NCI-H187 treated with DMSO at 0.1 percent for 48 hours (cell line): ENCODE results near the gene OSTM1.

Experiments used
- DNase-seq: peaks from one replicate; lab custom pipeline; 2025; lab: John Stamatoyannopoulos, UW

OSTM1 gene

DNA sequence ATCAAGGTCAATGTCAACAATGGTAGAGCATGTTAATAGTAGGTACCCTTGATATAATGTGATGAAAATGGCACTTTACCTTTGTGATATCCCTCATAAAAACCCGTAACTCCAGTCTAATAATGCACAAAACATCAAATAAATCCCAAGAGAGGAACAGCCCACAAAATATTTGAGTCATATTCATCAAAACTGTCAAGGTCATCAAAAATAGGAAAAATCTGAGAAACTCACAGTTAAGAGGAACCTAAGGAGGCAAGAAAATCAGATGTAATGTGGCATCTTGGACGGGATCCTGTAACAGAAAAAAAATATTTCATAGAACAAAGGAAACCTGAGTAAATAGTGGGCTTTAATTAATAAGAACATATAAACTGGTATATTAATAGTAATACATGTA is 25.5 kb upstream of the OSTM1 start:
- DNase-seq: no peak

DNA sequence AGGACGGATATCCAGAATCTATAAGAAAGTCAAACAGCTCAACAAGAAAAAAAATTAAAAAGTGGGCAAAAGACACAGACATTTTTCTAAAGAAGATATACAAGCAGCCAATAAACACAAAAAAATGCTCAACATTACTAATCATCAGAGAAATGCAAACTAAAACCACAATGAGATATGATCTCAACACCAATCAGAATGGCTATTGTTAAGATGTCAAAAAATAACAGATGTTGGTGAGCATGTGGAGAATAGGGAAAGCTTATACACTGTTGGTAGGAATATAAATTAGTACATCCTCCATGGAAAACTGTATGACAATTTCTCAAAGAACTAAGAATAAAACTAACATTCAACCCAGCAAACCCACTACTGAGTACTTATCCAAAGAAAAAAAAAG is 23.3 kb upstream of the OSTM1 start:
- DNase-seq: no peak

DNA sequence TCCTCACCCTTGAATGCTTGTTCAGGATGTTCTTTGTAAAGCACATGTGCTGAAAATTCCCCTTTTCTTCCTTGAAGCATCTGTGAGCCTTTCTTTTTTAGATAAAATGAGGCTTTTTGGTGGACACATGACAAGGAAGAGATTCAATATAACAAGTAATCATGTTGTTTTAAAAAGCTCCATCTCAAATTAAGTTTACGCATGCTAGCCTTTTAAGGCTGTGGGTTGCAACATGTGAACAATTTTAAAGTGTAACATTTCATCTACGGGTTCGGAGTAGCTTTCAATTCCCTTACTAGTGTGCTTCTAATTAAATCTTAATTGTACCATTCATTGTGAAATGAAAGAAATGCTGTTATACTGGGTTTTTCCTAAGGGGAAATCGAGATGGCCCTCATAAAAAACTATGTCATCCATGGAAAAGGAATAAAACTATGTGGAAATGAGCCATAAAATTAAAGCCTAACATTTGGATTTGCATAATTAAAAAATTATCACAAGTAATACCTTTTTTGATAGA is 19.3 kb upstream of the OSTM1 start:
- no peak for DNase-seq

DNA sequence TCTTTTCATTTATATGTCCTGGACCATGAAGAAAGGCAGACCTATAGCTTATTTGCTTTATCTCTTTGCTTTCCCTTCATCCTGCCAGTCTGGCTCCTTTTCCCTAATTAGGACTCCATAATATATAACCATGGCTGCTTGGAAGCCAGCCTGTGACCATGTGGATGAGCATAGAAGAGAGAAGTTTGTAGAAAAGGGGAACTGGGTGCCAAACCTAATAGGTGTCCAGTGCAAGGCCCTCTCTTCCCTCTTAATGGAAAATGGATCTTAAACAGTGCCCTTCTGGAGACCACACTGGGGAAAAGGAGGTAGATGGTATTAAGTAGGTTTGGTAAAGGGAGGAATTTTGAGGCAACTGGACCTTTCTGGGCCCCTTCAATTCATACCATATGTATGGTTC is 16.7 kb upstream of the OSTM1 start:
- no peak for DNase-seq

DNA sequence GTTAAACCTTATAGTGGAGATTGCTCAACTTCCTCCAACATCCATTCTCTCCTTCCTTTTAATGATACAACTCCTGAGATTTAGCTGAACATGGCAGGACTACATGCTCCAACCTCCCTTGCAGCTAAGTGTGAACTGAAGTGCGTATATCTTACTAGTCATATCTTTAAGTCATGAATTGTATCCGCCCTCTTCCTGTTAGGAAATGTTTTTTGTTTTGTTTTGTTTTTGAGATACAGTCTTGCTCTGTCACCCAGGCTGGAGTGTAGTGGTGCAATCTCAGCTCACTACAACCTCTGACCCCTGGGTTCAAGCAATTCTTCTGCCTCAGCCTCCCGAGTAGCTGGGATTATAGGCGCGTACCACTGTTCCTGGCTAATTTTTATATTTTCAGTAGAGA is 8.8 kb upstream of the OSTM1 start:
- DNase-seq: no peak

DNA sequence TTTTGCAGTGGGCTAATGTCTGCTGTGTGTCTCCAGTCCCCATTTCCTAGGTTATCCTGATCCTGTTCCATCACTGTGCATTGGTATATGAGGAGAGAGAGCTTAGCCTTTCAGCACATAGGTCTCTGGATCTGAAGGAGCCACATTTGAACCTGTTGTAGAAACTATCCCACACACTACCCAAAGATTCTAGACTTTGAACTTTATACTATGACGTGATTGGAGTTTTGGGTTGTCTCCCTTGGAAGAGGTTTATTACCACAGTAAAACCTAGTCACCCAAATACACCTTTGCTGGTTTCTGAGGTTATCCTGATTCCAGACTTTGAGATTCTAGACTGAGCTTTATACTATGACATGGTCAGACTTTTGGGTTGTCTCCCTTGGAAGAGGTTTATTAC is 8.0 kb upstream of the OSTM1 start:
- DNase-seq: no peak

DNA sequence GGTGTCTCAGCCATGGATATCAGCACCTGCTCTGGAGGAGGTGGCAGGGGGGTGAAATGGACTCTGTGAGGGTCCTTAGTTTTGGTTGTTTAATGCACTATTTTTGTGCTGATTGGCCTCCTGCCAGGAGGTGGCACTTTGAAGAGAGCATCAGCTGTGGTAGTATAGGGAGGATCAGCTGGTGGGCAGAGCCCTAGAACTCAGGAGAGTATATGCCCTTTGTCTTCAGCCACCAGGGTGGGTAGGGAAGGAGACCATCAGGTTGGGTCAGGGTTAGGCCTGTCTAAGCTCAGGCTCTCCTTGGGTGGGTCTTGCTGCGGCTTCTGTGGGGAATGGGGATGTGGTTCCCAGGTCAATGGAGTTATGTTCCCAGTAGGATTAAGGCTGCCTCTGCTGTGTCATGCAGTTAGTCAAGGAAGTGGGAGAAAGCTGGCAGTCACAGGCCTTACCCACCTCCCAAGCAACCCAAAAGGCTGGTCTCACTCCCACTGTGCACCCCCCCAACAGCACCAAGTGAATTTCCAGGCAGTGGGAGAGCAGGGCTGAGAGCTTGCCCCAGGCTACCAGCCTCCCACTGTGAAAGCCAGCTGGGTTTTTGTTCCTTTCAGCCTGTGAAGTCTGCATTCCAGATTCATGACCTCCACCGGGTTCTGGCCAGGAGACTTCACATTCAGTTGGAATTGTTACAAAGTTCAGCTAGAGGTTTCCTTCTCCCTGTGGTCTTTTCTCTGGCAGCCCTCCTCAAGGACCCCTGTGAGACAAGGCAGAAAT is 5.7 kb upstream of the OSTM1 start:
- no peak for DNase-seq

DNA sequence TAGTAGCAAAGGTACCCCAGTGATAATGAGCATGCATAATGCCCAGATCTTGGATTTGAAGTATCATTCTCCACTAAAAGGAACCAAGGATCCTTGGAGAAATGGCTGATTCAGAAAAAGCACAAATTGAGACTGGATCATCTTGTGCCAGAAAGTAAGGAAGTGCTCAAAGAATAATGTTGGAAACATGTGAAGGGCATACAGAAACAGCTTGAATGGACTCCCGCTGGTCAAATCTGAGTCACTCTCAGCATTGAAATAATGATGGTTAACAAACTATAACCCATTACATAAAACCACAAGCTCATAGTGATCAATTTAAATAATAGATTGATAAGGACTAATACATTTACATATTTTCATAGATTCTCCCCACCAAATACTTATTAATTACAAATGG is 3.6 kb upstream of the OSTM1 start:
- DNase-seq: no peak

DNA sequence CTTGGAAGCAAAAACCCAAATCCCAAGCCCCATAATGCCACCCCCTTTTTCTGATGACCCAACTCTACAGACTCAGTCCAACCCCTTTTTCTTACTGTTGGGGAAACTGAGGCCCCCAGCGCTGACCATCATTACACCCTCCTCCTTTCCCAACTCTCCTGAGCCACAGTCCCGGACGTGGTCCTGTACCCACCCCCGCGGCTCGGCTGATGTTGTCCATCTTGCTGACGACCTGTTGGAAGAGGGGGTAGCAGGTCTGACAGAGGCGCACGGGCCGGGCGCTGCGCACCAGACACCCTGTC is 533 bp downstream of the OSTM1 start:
- DNase-seq: no peak

DNA sequence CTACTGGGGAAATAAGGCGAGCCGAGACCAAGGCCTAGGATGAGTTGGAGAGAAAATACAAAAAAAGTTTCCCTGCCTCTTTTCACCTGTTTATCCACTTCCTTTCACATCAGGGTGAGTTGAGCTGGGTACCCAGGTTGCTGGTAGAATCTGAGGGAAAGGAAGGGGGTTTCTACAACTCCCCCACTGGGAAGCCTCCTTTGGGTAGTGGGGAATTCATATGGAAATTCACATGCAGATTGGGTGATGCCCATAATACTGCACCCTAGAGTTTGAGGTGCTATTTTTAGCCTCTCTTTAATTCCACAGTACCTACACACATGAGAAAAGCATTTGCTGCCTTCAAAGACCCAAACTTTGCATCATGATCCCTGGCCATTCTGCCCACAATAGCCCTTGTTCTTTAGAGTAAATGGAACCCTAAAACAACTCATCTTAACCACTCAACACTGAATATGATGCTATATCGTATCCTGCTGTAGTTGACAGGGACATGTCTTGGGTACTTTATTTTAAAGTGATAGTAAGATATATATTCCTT is 2.7 kb downstream of the OSTM1 start:
- no peak for DNase-seq

DNA sequence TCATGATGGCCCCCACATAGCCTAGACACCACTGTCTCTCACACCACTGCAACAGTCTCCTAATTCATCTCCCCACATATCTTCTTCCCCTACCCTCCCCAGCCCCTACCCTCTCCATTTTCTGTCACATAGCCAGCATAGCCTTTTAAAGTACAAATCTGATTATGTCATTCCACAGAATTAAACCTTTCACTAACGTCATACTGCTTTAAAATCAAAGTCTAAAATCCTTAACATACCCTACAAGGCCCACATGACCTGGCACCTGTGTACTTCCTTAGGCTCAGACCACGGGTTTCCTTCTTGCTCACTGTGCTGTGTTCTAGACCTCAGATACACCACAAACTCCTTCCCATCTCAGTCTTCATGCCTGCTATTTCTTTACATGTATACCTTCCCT is 5.9 kb downstream of the OSTM1 start:
- DNase-seq: no peak

DNA sequence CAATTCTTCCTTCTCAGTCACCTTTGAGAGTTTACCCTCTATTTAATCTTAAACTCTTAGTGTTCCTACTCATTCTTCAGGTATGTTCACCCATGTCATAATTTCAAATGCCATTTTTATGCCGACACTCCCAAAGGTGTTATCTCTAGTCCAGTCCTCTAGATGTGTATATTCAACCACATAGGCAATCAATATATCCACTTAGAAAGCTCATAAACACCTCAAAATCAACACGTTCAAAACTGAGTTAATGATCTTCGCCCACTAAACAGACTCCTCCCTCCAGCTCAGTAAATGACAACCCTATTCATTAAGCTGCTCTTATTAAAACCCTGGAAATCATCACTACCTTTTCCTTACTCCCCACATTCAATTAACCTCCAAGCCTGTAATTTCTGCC is 6.4 kb downstream of the OSTM1 start:
- no peak for DNase-seq

DNA sequence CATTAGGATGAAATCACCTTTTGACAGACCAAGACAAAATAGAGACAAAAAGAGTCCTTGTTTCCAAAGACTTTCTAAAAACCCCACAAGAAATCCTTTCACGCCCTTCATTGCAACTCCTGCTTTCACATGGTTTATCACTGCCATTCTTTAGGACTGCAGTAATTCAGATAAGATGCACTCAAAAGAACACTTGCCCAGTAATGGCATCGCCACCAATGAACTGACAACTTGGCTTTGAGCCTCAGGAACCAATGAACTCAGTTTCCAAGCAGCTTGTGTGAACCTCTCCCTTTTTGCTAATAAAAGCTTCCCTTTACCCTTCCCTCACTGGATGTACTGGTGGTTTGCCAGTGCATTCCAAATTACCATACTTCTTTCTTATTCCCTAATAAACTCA is 21.8 kb downstream of the OSTM1 start:
- DNase-seq: no peak

DNA sequence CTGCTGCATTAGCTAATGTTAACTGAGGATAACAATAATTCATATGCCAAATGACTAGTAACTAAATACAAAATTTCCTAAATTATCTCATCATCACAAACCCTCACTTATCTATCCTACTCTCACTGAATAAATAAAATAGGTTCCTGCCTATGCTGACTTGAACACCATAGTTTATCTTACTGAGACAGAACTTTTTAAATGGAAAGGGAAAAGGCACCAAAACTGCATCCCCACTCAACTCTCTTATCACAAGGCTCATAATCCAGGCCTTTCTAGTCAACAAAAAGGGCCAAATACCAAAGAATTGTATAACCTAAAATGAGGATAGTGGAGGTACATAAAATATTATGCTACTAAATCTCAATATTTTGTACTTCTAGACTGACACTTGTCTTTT is 23.1 kb downstream of the OSTM1 start:
- no peak for DNase-seq

DNA sequence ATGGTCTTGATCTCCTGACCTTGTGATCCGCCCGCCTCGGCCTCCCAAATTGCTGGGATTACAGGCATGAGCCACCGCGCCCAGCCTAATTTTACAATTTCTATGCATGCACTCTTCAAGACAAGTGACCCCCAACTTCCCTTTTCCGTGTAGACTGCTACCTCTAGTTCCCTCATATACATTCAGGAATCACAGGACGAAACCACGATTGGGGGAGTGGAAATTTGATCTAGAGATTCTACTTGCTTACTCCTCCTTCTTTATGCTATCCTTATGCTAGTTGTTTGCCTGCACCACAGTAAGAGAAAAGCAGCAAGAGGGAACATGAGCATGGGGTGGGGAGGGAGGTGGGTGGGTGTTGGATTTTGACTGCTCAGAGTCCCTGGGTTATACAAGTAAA is 34.9 kb downstream of the OSTM1 start:
- no peak for DNase-seq

DNA sequence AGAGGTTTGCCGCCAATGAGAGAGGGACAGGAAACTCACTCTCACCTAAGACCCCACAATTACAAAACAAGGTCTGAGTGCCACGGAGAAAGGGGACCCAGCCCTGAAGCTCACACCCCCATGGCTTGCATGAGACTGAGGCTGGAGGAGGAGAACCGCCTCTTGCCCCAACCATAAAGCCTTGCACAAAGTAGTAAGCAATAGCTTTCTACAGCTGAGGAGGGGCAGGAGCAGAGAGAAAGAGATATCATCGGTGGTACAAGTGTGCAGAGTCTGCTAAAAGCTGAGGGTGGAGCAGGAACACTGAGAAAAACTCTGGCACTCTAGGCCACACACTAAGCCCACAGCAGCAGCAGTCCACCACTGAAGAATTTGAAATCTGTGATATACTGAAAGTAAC is 37.7 kb downstream of the OSTM1 start:
- DNase-seq: no peak

DNA sequence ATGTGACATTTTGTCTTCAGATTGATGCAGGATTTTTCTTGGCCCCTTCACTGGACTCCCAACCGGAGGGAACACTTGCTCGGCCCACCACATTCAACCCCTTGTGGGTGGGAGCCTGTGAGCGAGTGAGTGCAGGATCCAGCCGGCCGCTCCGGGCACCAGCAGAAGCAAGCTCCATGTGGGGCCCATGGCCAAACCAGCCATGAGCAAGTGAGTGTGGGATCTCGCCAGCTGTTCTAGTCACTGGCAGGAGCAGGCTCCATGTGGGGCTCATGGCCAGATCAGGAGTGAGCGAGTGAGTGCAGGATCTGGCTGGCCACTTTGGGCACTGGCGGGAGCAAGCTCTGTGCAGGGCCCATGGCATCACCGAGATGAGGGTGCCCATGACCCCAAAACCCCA is 42.6 kb downstream of the OSTM1 start:
- no peak for DNase-seq

DNA sequence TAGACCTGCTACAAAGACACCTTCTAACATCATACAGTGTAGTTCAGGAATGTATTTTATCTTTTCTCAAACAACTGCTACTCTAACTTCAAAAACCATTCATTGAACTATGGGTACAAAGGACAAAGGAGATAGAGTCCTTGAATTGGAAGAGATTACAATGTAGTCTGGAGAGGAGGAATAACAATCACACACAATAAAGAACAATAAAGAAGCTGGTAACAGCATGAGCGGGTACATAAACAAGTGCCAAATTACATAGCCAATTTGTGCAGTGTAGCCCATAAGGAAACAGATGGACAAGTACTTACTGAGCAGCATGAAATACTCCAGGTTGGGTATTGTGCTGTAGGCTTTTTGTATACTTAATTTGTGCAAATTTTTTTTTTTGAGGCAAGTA is 44.3 kb downstream of the OSTM1 start:
- no peak for DNase-seq

DNA sequence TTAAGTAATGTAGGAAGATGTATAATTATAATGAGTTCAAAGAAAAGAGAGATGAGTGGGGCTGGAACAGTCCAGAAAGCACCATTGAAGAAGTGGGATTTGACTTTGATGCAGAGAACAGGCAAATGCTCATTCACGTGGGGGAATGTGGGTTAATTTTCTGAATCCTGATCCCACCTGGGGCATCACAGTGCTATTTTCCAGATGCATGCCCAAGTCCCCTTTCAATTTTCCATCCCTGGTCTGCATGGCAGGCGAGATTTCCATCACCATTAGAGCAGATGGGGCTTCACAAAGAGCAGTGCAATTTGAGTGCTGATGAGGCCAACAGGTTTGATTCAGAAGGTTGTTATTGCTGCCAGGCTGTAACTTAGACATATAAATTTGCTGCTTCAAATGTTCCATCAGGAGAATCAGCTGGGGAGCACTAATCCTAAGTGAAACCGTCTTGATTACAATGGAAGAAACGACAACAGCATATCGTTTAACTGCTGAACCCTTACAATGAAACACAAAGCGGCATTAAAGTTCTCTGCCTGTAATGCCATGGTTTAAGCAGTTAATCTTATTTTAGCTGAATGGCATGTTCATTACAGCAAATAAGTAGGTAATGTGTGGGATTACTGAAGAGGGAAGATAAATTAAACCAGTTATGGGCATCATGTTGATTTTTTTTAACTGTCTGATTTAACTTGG is 45.2 kb downstream of the OSTM1 start:
- DNase-seq: no peak

DNA sequence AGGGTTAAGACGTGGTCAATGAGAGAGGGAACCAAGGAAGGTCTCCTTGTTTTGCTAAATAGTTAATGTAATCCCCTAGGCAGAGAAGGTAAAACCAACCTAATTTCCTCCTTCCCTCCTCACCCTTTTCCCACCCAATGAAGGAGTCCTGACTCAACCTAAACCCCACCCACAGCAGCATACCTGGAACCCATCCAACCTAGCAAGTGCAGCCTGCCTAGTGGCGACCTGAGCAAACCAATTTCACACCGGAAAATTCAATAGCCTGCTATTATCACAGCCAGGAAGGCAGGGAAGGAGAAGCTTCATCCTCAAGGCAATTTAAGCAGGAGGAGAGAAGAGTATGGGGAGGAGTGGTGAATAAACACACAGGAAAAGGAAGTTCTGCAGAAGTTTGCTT is 46.9 kb downstream of the OSTM1 start:
- DNase-seq: no peak

DNA sequence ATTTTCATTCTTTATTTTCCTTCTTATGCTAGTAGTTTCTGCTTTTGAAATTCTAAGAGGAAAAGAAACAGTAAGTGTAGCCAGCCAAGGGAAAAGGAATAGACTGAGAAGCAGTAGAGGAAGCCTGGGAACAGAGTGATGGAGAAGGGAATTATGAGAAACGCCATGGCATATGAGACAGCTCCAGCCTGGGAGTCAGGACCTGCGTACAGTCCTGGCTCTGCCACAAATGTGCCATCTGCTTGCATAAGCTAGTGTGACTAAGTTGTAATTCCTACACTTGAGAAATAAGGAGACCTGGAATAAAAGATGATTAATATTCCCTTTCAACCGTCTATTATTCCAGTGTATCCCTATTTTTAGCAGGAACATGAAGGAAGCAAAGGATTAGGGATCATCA is 47.5 kb downstream of the OSTM1 start:
- no peak for DNase-seq

DNA sequence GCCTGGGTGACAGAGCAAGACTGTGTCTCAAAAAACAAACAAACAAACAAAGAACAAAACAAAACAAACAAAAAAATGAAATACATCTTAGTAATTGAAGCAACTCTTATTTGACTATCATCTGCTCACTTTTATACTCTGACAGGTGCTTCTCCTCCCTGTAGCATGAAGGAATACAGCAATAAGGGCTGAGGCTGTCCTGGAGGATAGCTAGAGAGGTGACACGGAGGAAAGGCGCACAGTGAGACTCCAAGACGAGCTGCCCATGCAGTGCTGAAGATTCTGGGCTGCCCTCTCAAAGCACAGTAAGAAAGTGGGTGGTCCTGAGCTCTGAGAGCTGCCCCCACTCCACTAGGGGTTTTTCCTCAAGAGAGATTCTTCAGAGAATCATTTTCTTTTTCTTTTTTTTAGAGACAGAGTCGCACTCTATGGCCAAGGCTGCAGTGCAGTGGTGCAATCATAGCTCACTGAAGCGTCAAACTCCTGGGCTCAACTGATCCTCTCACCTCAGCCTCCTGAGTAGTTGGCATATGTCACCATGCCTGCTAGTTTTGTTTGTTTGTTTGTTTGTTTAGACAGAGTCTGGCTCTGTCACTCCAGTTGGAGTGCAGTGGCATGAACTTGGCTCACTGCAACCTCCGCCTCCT is 50.0 kb downstream of the OSTM1 start:
- no peak for DNase-seq

DNA sequence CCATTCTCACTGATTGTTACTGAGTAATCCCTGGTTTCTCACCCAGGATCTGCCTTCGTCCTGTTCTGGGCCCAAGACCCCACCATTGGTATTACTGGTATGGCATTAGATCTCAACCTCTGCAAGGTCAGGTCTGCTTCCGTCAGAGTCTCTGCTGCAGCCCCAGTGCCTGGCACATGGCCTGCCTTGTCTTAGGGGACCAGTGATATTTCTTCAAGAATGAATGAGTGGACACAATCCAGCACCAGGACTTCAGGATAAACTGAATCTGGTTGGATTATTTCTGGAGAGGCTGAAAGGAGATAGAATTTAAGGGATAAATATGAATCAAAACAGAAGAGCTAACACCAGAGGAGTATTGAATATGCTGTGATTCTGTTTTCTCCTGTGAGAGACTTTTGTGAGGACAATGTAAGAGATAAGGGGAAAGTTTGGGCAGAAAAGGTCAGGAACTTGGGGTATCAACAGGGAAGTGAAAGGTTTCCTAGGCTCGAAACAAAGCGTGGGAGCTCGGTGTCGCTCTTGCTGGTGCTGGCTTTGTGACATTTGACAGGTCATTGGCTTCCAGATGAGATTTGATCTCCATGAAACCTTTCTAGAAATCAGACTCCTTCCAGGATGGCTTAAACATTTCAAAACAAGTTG is 53.9 kb downstream of the OSTM1 start:
- no peak for DNase-seq
